ENCODE data around the gene SLC52A1.
A peak's percentile ranks its signal among the peaks of the same experiment; 100 is the strongest.

Gene SLC52A1

GRCh38 chr17:4986951-4987766, 48.1 kb downstream of the SLC52A1 start, which contains the start of gene CAMTA2:
Gene CAMTA2 (minus strand): TSS chr17:4987675. CDS start chr17:4986222, 1,453 bp downstream.
- peak; percentile 98 for DNase-seq

- peak; percentile 67 for DNase-seq
Observed at GRCh38 chr17:4986403-4986802, 48.8 kb downstream of the SLC52A1 start.
